ENCODE data around the gene KRT6C. TPM values are rescaled to one million over a fixed set of nuclear protein-coding genes. Genes with fewer than 3 reads are reported as not detected.
A peak's percentile ranks its signal among the peaks of the same experiment; 100 is the strongest.
"Not testable (repeated sequence)": the region's sequence is repeated elsewhere in the genome, so short reads cannot be mapped to it uniquely, and the experiment has no call there.

The KRT6C gene
- total and polyA plus RNA-seq, 8 donors: not detected

DNA sequence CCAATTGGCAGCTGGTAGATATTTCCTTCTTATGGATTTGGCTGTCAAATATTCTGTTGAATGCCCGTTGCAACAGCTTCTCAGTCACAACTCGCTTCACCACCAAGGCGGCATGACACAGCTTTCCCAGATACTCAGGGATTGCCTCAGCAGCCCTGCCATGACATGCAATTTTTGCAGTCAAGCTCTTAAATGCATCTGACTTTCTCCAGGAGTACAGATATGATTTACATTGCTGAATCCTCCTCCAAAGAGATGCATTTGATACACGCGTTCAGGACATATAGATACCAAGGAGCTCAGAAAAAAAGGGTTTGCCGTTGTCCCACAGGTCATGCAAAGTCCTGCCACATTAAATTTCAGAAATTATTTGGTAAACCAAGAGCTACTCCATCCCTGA is 40.1 kb upstream of the KRT6C start:
- WGBS, 2 donors: 82 to 86% methylated on average over 6 of the region's 6 CpGs
- intact Hi-C loops (cut with DNase I): no loop called here
- FAIRE-seq: no peak
- Histone ChIP-seq H3K36me3 (no peaks in the 10 kb centered on the region), H3K27me3 (no peaks in the 10 kb centered on the region), H3K27ac (no peak overlapping the region), H3K9me3 (peaks cover 0 to 4% (median 0%) of the 10 kb centered on the region in 4 donors), H3K4me1 (no peaks in the 10 kb centered on the region), H3K4me3 (no peak overlapping the region)
- ATAC-seq: no peak
- TF ChIP-seq, protein P1, sequence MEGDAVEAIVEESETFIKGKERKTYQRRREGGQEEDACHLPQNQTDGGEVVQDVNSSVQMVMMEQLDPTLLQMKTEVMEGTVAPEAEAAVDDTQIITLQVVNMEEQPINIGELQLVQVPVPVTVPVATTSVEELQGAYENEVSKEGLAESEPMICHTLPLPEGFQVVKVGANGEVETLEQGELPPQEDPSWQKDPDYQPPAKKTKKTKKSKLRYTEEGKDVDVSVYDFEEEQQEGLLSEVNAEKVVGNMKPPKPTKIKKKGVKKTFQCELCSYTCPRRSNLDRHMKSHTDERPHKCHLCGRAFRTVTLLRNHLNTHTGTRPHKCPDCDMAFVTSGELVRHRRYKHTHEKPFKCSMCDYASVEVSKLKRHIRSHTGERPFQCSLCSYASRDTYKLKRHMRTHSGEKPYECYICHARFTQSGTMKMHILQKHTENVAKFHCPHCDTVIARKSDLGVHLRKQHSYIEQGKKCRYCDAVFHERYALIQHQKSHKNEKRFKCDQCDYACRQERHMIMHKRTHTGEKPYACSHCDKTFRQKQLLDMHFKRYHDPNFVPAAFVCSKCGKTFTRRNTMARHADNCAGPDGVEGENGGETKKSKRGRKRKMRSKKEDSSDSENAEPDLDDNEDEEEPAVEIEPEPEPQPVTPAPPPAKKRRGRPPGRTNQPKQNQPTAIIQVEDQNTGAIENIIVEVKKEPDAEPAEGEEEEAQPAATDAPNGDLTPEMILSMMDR (IDR thresholded peaks at IDR 0.05): no peak
- no peak for DNase-seq

DNA sequence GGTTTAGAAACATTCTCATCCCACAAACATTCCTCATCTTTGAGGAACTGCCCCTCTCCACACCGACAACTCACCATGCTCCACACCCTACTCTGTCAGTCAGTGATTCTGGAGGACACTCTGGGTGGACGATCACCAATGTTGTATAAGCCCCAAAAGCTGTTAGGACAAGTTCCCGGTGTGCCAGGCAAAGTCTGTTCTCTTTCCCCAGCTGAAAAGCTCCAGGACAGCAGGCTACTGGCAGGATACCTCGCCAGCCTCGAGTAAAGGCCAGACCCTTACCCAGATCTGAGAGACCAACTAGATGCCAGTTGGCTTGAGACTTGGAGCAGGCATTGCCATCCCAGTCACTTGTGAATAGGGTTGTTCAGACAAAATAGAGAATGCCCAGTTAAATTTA is 34.6 kb upstream of the KRT6C start:
- ATAC-seq (no peak), DNase-seq (no peak), FAIRE-seq (no peak)
- Histone ChIP-seq H3K36me3 (no peaks in the 10 kb centered on the region), H3K9me3 (peaks cover 0 to 4% (median 0%) of the 10 kb centered on the region in 4 donors), H3K4me1 (no peaks in the 10 kb centered on the region), H3K27me3 (peaks cover 0 to 8% (median 0%) of the 10 kb centered on the region in 4 donors), H3K27ac (no peak overlapping the region), H3K4me3 (no peak overlapping the region)
- intact Hi-C loops (cut with DNase I): no loop called here
- WGBS, 2 donors: 68 to 71% methylated on average over 5 of the region's 5 CpGs
- TF ChIP-seq, protein P1 (IDR thresholded peaks at IDR 0.05): no peak

DNA sequence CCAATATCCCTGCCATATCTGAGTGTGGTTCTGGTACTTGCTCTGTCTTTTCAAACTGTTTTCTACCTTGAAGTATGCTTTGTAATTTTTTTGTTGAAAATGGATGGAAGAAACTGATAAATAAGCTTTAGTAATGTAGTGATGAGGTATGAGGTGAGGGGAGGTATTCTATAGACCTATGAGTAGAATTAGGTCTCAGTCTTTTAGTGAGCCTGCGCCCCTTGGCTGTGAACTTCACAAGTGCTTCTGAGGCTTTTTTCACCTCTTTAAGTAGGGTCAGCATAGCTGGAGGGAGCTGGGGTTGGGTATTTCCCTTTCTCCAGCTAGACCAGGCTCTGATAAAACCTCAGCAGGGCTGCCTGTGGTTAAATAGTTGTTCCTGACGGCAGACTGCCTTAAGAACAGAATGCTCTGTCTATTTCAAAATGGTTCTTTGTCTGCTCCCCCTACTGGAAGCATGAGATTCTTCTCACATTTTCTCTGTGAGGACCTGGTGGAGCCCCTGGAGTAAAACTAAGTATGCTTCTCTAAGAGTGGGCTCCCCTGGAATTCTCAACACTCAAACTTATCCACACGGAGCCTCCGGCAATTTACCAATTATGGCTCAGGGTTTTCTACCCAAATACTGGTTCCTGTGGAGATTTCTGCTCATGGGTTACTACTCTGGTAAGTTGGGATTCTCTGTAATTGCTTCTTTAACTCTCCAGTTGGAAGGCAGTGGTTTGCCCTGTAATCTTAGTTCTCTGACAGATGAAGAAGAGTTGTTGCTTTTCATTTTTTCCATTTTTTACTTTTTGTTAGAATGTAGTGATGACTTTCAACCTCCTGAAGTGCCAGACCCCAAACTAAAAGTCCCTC is 33.5 kb upstream of the KRT6C start:
- H3K27ac ChIP-seq: no peak overlapping the region

DNA sequence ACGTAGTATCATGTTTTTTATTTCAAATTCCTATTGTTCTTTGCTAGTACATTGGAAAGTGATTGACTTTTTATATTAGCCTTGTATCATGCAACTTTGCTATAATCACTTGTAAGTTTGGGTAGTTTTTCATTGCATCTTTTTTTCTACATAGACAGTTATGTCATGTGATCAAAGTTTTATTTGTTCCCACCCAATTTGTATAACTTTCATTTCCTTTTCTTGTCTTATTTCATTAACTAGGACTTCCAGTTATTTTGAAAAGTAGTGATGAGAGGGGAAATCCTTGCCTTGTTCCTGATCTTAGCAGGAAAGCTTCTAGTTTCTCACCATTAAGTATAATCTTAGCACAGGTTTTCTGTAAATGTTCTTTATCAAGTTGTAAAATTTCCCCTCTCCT is 29.3 kb upstream of the KRT6C start:
- intact Hi-C loops (cut with DNase I): no loop called here
- 74 to 84% methylated on average over 1 of the region's 1 CpG for WGBS, 2 donors
- Histone ChIP-seq H3K36me3 (no peaks in the 10 kb centered on the region), H3K4me3 (no peak overlapping the region), H3K27ac (no peak overlapping the region), H3K27me3 (peaks cover 0 to 8% (median 0%) of the 10 kb centered on the region in 4 donors), H3K9me3 (no peaks in the 10 kb centered on the region), H3K4me1 (no peaks in the 10 kb centered on the region)
- ATAC-seq: no peak
- TF ChIP-seq, protein P1 (IDR thresholded peaks at IDR 0.05): no peak
- no peak for DNase-seq
- FAIRE-seq: no peak

More for the DNA sequence above, 33.5 kb upstream of the KRT6C start:
- Histone ChIP-seq H3K9me3 (peaks cover 0 to 4% (median 0%) of the 10 kb centered on the region in 4 donors), H3K36me3 (no peaks in the 10 kb centered on the region), H3K27me3 (peaks cover 0 to 8% (median 0%) of the 10 kb centered on the region in 4 donors), H3K4me3 (no peak overlapping the region), H3K4me1 (no peaks in the 10 kb centered on the region)
- intact Hi-C loops (cut with DNase I): no loop called here
- TF ChIP-seq, protein P1 (IDR thresholded peaks at IDR 0.05): peak in 2 of 4 donors; percentile 36 to 57
- 28 to 32% methylated on average over 4 of the region's 4 CpGs for WGBS, 2 donors
- FAIRE-seq (no peak), DNase-seq (no peak), ATAC-seq (peak; percentile 55 to 90 (median 81))

DNA sequence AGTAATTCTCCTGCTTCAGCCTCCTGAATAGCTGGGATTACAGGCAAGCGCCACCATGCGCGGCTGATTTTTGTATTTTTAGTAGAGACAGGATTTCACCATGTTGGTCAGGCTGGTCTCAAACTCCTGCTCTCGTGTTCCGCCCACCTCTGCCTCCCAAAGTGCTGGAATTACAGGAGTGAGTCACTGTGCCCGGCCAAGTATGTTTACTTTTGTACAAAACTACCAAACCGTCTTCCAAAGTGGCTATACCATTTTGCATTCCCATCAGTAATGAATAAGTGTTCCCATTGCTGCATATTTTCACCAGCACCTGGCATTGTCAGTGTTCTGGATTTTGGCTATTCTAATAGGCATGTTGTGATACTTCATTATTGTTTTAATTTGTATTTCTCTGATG is 27.9 kb upstream of the KRT6C start:
- intact Hi-C loops (cut with DNase I): no loop called here
- ATAC-seq: no peak
- Histone ChIP-seq H3K27me3 (peaks cover 0 to 3% (median 0%) of the 10 kb centered on the region in 4 donors), H3K4me3 (no peak overlapping the region), H3K4me1 (no peaks in the 10 kb centered on the region), H3K36me3 (no peaks in the 10 kb centered on the region), H3K9me3 (no peaks in the 10 kb centered on the region), H3K27ac (no peak overlapping the region)
- DNase-seq: no peak
- TF ChIP-seq, protein P1 (IDR thresholded peaks at IDR 0.05): no peak
- no peak for FAIRE-seq
- WGBS, 2 donors: 77 to 84% methylated on average over 7 of the region's 7 CpGs

DNA sequence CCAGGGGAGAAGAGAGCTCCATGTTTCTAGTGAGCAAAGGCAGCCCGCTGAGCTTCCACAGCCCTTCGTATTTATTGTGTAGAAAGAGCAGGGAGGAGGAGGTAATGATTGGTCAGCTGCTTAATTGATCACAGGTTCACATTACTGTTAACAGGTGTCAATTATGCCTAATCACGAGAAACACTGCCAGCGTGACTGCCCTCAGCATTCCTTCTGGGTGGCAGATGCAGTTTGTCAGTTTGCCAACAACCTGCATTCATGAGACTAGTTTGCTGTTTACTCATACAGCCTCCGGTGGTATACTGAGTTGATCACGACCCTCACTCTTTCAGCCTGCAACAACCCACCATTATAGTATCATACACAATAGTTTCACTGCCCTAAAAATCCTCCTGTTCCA is 27.0 kb upstream of the KRT6C start:
- H3K4me3 ChIP-seq; H3K27me3 ChIP-seq; H3K27ac ChIP-seq; H3K9me3 ChIP-seq; FAIRE-seq; DNase-seq; intact Hi-C loops (cut with DNase I); ATAC-seq; H3K4me1 ChIP-seq; H3K36me3 ChIP-seq: not testable (repeated sequence)
- 51 to 57% methylated on average over 6 of the region's 6 CpGs for WGBS, 2 donors

Data from pancreas (tissue), 10 donors.